ENCODE data around the gene MALSU1.
A peak's percentile ranks its signal among the peaks of the same experiment; 100 is the strongest.

Gene MALSU1

GRCh38 chr7:23264916-23265458 lies 34.2 kb upstream of the MALSU1 start:
- DNase-seq (ENCODE audit: low read depth): no peak
- TF ChIP-seq, protein P1, sequence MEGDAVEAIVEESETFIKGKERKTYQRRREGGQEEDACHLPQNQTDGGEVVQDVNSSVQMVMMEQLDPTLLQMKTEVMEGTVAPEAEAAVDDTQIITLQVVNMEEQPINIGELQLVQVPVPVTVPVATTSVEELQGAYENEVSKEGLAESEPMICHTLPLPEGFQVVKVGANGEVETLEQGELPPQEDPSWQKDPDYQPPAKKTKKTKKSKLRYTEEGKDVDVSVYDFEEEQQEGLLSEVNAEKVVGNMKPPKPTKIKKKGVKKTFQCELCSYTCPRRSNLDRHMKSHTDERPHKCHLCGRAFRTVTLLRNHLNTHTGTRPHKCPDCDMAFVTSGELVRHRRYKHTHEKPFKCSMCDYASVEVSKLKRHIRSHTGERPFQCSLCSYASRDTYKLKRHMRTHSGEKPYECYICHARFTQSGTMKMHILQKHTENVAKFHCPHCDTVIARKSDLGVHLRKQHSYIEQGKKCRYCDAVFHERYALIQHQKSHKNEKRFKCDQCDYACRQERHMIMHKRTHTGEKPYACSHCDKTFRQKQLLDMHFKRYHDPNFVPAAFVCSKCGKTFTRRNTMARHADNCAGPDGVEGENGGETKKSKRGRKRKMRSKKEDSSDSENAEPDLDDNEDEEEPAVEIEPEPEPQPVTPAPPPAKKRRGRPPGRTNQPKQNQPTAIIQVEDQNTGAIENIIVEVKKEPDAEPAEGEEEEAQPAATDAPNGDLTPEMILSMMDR (conservative IDR thresholded peaks at IDR 0.05; ENCODE audit: low read depth, low read length): no peak
- H3K4me3 ChIP-seq (ENCODE audit: low read length): no peak overlapping the region

DNA sequence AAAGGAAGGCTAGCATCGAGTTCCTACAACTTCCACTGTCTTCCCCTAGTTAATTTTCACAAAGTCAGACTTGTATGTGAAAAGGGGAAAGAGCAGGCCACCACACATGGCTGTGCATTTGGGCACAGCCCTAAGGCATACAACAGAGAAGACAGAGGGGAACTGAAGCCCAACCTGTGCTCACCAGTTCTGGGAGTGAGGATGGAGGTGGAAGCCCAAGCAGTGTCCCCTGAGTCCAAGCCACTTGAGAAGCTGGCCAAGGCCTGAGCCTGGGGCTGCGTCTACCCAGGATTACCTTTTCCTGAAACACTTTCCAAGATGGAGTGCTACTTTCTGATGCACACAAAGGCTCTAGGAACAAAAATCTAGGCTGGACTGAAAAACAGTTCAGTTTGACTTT lies 32.2 kb upstream of the MALSU1 start:
- TF ChIP-seq, protein P1 (conservative IDR thresholded peaks at IDR 0.05; ENCODE audit: low read depth, low read length): no peak

DNA sequence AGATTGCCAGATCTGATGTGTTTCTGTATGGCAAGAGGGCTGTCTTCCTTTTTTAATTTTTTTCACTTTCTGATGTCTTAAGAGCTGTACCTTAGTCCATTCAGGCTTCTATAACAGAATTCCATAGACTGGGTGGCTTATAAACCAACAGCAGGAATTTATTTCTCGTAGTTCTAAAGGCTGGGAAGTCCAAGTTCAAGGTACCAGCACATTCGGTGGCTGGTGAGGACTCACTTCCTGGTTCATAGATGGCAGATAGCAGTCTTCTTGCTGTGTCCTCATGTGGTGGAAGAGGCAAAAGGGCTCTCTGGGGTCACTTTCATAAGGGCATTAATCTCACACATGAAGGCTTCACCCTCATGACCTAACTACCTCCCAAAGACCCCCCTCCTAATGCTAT lies 31.8 kb upstream of the MALSU1 start:
- no peak overlapping the region for H3K4me3 ChIP-seq (ENCODE audit: low read length)
- DNase-seq (ENCODE audit: low read depth): no peak
- TF ChIP-seq, protein P1 (conservative IDR thresholded peaks at IDR 0.05; ENCODE audit: low read depth, low read length): no peak

More for the DNA sequence above, 32.2 kb upstream of the MALSU1 start:
- DNase-seq (ENCODE audit: low read depth): no peak
- no peak overlapping the region for H3K4me3 ChIP-seq (ENCODE audit: low read length)

- TF ChIP-seq, protein P1 (conservative IDR thresholded peaks at IDR 0.05; ENCODE audit: low read depth, low read length): no peak
- no peak overlapping the region for H3K4me3 ChIP-seq (ENCODE audit: low read length)
- DNase-seq (ENCODE audit: low read depth): no peak
Measured at GRCh38 chr7:23268167-23268566, 31.0 kb upstream of the MALSU1 start.

DNA sequence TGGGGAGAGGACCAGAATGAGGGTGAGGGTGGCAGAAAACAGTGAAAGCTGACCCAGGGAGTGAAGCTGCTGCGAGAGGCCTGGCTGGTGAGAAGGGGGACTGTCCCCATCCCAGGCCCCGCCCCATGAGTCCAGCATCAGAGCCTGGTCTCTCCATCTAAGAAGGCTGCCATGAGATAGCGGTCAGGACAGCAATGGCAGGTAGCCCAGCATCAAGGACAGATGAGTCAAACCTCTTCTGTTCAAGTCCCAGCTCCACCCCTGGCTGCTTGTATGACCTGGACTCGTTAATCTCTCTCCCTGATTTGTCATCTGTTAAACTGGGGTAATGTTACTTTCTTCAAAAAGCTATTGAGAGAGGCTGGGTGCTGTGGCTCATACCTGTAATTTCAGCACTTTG lies 30.4 kb upstream of the MALSU1 start:
- H3K4me3 ChIP-seq (ENCODE audit: low read length): no peak overlapping the region
- no peak for DNase-seq (ENCODE audit: low read depth)
- TF ChIP-seq, protein P1 (conservative IDR thresholded peaks at IDR 0.05; ENCODE audit: low read depth, low read length): no peak

DNA sequence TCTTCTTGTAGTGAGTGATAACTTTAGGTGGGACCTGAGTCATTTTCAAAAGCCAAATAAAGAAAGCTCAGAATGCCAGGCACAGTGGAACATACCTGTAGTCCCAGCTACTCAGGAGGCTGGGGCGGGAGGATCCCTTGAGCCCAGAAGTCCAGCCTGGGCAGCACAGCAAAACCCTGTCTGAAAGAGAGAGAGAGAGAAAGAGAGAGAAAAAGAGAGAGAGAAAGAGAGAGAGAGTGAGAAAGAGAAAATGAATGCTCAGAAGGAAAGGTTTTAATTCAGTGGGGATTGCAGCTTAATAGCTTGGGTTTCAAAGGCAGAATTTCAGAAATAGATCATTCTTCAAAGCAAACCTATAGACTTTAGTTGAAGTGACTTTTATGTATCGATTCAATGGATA lies 26.9 kb upstream of the MALSU1 start:
- no peak overlapping the region for H3K4me3 ChIP-seq (ENCODE audit: low read length)
- no peak for DNase-seq (ENCODE audit: low read depth)
- TF ChIP-seq, protein P1 (conservative IDR thresholded peaks at IDR 0.05; ENCODE audit: low read depth, low read length): no peak

DNA sequence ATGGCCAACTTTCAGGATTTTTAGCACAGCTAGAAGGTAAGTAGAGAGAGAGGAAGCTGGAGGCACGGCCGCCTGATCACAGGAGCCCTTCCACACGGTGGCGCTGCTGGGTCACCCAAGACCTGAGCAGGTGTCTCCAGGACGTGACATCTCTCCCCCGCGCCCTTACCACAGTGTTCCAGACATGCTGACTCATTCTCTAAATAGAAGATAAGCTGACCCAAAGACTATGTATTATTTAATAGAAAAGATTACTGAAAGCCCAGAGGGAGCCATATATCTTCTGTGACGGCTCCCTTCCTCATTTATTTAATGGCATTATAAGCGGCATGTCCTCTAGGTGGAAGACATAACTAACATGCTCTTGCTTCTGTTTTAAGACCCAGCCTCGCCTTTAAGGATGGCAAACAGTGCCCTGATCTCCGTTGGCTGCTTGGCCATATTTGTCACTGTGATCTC lies 26.0 kb upstream of the MALSU1 start:
- TF ChIP-seq, protein P1 (conservative IDR thresholded peaks at IDR 0.05; ENCODE audit: low read depth, low read length): peak; percentile 91
- no peak overlapping the region for H3K4me3 ChIP-seq (ENCODE audit: low read length)
- peak; percentile 92 for DNase-seq (ENCODE audit: low read depth)

Data from retinal pigment epithelial cell (primary cell).